ENCODE data around the gene RILP.

Gene RILP

DNA sequence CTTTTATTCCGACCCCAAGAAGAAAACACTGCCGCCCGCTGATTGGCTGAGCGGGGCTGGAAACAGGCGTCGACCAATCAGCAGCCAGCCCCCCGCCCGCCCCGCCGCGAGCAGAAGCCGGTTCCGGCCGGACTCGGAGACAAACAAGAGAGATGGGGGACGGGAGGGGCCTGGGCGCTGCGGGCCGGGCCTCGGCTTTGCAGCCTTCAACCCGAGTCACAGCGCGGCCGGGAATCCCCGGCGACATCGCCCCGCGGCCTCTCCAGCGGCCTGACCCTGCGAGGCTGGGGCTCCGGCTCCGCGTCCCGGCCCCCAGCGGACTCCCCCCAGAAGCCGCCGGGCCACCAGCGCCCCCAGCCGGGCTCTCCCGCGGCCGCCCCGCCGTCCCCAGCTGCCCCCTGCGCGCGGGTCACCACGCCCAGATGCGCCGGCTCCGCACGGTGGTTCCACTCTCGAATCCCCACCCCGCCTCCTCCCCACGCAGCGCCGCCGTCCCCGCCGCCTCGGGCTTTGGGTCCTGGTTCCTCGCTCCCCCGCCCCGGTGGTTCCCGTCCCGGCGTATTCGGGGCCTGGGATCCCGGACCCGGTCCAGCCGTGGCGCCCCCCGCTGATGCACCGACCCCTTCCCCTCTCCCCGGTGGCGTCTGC lies 20.7 kb downstream of the RILP start:
- Histone ChIP-seq H3K79me2 (ENCODE audit: low read length) (no peaks in the 10 kb centered on the region), H2AFZ (ENCODE audit: low read length) (peak overlapping the region; percentile 96), H3K27ac (ENCODE audit: low read length) (peak overlapping the region; percentile 76; the same call in 1 of the 2 replicates), H3K4me1 (ENCODE audit: low read length) (peaks cover 27% of the 10 kb centered on the region), H3K9ac (ENCODE audit: low read length) (peak overlapping the region; percentile 86), H3K27me3 (replicated peaks; ENCODE audit: insufficient read depth, low read length) (no peaks in the 10 kb centered on the region), H3F3A (ENCODE audit: insufficient read depth, low read length) (peaks cover 26% of the 10 kb centered on the region), H3K9me3 (replicated peaks; ENCODE audit: insufficient read depth, low read length) (no peaks in the 10 kb centered on the region), H3K9me2 (replicated peaks; ENCODE audit: insufficient read depth, low read length) (no peaks in the 10 kb centered on the region), H3K4me3 (ENCODE audit: low read length) (peak overlapping the region; percentile 98), H3K4me2 (ENCODE audit: low read depth, low read length) (peak overlapping the region; percentile 99), H3K36me3 (replicated peaks; ENCODE audit: insufficient read depth, low read length) (no peaks in the 10 kb centered on the region), H4K20me1 (ENCODE audit: insufficient read depth, low read length) (no peaks in the 10 kb centered on the region)
- TF ChIP-seq, protein P1, sequence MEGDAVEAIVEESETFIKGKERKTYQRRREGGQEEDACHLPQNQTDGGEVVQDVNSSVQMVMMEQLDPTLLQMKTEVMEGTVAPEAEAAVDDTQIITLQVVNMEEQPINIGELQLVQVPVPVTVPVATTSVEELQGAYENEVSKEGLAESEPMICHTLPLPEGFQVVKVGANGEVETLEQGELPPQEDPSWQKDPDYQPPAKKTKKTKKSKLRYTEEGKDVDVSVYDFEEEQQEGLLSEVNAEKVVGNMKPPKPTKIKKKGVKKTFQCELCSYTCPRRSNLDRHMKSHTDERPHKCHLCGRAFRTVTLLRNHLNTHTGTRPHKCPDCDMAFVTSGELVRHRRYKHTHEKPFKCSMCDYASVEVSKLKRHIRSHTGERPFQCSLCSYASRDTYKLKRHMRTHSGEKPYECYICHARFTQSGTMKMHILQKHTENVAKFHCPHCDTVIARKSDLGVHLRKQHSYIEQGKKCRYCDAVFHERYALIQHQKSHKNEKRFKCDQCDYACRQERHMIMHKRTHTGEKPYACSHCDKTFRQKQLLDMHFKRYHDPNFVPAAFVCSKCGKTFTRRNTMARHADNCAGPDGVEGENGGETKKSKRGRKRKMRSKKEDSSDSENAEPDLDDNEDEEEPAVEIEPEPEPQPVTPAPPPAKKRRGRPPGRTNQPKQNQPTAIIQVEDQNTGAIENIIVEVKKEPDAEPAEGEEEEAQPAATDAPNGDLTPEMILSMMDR (IDR thresholded peaks at IDR 0.05; ENCODE audit: low read length), result peak; percentile 26
- TF ChIP-seq EZH2phosphoT487 (IDR thresholded peaks at IDR 0.05; ENCODE audit: low read length), result no peak
- peak; percentile 94 for DNase-seq

DNA sequence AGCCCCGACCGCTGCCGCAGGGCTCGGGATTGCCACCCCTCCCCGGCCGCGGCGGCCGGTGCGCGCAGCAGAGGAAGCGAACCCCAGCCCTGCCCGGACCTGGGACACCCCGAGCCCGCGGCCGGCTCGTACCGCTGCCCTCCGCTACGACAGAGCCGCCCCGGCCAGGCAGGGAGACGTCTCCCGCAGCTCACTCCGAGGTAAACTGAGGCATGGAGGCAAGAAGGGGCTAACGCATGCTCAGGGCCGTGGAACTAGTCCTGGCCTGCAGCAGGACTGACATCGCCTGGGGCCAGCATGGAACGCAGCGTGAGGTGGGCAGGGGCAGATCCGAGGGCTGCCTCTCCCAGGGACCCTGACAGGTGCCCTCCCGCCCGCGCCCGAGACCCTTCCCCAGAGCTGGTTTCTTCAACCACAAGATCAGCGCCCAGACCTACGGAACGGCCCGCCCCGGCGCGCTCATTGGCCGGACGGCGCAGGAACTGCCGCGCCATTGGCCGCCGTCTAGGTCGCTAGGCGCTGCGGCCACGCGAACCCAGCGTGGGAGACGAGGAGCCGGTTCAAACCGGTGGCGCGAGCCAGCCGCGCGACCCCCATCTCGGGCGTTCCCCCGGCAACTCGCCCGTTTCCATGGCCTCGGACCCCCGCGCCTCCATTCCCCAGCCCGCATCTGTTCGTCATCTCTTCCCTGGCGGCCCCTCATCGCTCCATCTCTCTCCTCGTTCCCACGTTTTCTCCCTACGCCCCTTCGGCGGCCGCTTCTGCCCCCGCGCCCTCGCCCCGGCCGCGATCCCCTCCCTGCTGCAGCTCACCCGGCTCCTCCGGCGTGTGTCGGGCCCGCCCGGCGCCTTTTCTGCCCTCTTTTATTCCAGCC lies 21.4 kb downstream of the RILP start, which contains the start of gene SLC43A2:
TSS of gene SLC43A2 (minus strand) at position 853 of the 874 bp plus-strand sequence. CDS start 960 bp downstream, outside the sequence.
- H3K27ac ChIP-seq (ENCODE audit: low read length), result peak within 1 kb of the TSS; percentile 76
- H3K4me1 ChIP-seq (ENCODE audit: low read length), result peaks cover 27% of the 10 kb centered on the region
- TF ChIP-seq EZH2 (optimal IDR thresholded peaks at IDR 0.05; ENCODE audit: low read depth, low read length) (no peak), EZH2phosphoT487 (IDR thresholded peaks at IDR 0.05; ENCODE audit: low read length) (no peak)
- TF ChIP-seq, protein P1 (IDR thresholded peaks at IDR 0.05; ENCODE audit: low read length), result no peak
- H3K27me3 ChIP-seq (replicated peaks; ENCODE audit: insufficient read depth, low read length), result no peaks in the 10 kb centered on the region
- H3K9me3 ChIP-seq (replicated peaks; ENCODE audit: insufficient read depth, low read length), result no peaks in the 10 kb centered on the region
- no peaks in the 10 kb centered on the region for H3K79me2 ChIP-seq (ENCODE audit: low read length)
- DNase-seq, result peak; percentile 87
- peak within 1 kb of the TSS; percentile 99 for H3K4me2 ChIP-seq (ENCODE audit: low read depth, low read length)
- no peaks in the 10 kb centered on the region for H4K20me1 ChIP-seq (ENCODE audit: insufficient read depth, low read length)
- H3K36me3 ChIP-seq (replicated peaks; ENCODE audit: insufficient read depth, low read length), result no peaks in the 10 kb centered on the region
- peak within 1 kb of the TSS; percentile 86 for H3K9ac ChIP-seq (ENCODE audit: low read length)
- H3K4me3 ChIP-seq (ENCODE audit: low read length), result peak within 1 kb of the TSS; percentile 98
- no peaks in the 10 kb centered on the region for H3K9me2 ChIP-seq (replicated peaks; ENCODE audit: insufficient read depth, low read length)
- peak within 1 kb of the TSS; percentile 96 for H2AFZ ChIP-seq (ENCODE audit: low read length)
- peaks cover 26% of the 10 kb centered on the region for H3F3A ChIP-seq (ENCODE audit: insufficient read depth, low read length)

GRCh38 chr17:1627182-1627981 lies 22.3 kb downstream of the RILP start:
- H3K4me1 ChIP-seq (ENCODE audit: low read length), result peaks cover 27% of the 10 kb centered on the region
- peak overlapping the region; percentile 98 for H3K4me3 ChIP-seq (ENCODE audit: low read length)
- no peaks in the 10 kb centered on the region for H3K9me3 ChIP-seq (replicated peaks; ENCODE audit: insufficient read depth, low read length)
- peaks cover 26% of the 10 kb centered on the region for H3F3A ChIP-seq (ENCODE audit: insufficient read depth, low read length)
- no peaks in the 10 kb centered on the region for H3K9me2 ChIP-seq (replicated peaks; ENCODE audit: insufficient read depth, low read length)
- no peak overlapping the region for H2AFZ ChIP-seq (ENCODE audit: low read length)
- peak overlapping the region; percentile 86; the same call in 1 of the 2 replicates for H3K9ac ChIP-seq (ENCODE audit: low read length)
- TF ChIP-seq EZH2 (optimal IDR thresholded peaks at IDR 0.05; ENCODE audit: low read depth, low read length) (no peak), EZH2phosphoT487 (IDR thresholded peaks at IDR 0.05; ENCODE audit: low read length) (no peak)
- TF ChIP-seq, protein P1 (IDR thresholded peaks at IDR 0.05; ENCODE audit: low read length), result no peak
- no peaks in the 10 kb centered on the region for H4K20me1 ChIP-seq (ENCODE audit: insufficient read depth, low read length)
- peak overlapping the region; percentile 99 for H3K4me2 ChIP-seq (ENCODE audit: low read depth, low read length)
- no peaks in the 10 kb centered on the region for H3K27me3 ChIP-seq (replicated peaks; ENCODE audit: insufficient read depth, low read length)
- H3K79me2 ChIP-seq (ENCODE audit: low read length), result no peaks in the 10 kb centered on the region
- DNase-seq, result no peak
- no peaks in the 10 kb centered on the region for H3K36me3 ChIP-seq (replicated peaks; ENCODE audit: insufficient read depth, low read length)
- H3K27ac ChIP-seq (ENCODE audit: low read length), result no peak overlapping the region

All from MM.1S (cell line).